ENCODE measurements around the gene C11orf91.
"Not testable (repeated sequence)": the region's sequence is repeated elsewhere in the genome, so short reads cannot be mapped to it uniquely, and the experiment has no call there.

Gene C11orf91

GRCh38 chr11:33721426-33721825 lies 20.8 kb upstream of the C11orf91 start:
- peak; percentile 59 to 77 for DNase-seq

- no peak for DNase-seq
Observed at GRCh38 chr11:33719587-33719986, 19.0 kb upstream of the C11orf91 start.

GRCh38 chr11:33718440-33718839 lies 17.8 kb upstream of the C11orf91 start:
- DNase-seq: no peak

GRCh38 chr11:33716243-33716642 lies 15.6 kb upstream of the C11orf91 start:
- peak; percentile 5 to 47 for DNase-seq

GRCh38 chr11:33713856-33714398 lies 13.3 kb upstream of the C11orf91 start:
- no peak for DNase-seq

GRCh38 chr11:33713151-33713855 lies 12.7 kb upstream of the C11orf91 start:
- DNase-seq: no peak

- DNase-seq: no peak
Observed at GRCh38 chr11:33712436-33712835, 11.8 kb upstream of the C11orf91 start.

GRCh38 chr11:33709466-33709865 lies 8.8 kb upstream of the C11orf91 start:
- DNase-seq: peak in 1 of 2 experiments; percentile 77

- no peak for DNase-seq
Observed at GRCh38 chr11:33708985-33709384, 8.4 kb upstream of the C11orf91 start.

- DNase-seq: not testable (repeated sequence)
Observed at GRCh38 chr11:33707831-33708230, 7.2 kb upstream of the C11orf91 start.

- DNase-seq: peak in 1 of 2 experiments; percentile 18
Observed at GRCh38 chr11:33706966-33707365, 6.3 kb upstream of the C11orf91 start.

GRCh38 chr11:33706546-33706945 lies 5.9 kb upstream of the C11orf91 start:
- DNase-seq: no peak

- DNase-seq: no peak
Observed at GRCh38 chr11:33704240-33705002, 3.8 kb upstream of the C11orf91 start.

GRCh38 chr11:33703788-33704187 lies 3.2 kb upstream of the C11orf91 start:
- DNase-seq: no peak

GRCh38 chr11:33703234-33703633 lies 2.6 kb upstream of the C11orf91 start:
- DNase-seq: no peak

GRCh38 chr11:33701302-33702230 lies 940 bp upstream of the C11orf91 start:
- DNase-seq: peak in 1 of 2 experiments; percentile 16

- DNase-seq: no peak
Observed at GRCh38 chr11:33700063-33700501, 544 bp downstream of the C11orf91 start.

GRCh38 chr11:33699515-33700062 lies 1.0 kb downstream of the C11orf91 start:
- no peak for DNase-seq

- no peak for DNase-seq
Observed at GRCh38 chr11:33698921-33699320, 1.7 kb downstream of the C11orf91 start.

- no peak for DNase-seq
Observed at GRCh38 chr11:33697997-33698396, 2.6 kb downstream of the C11orf91 start.

GRCh38 chr11:33696931-33697638 lies 3.5 kb downstream of the C11orf91 start:
- DNase-seq: peak in 1 of 2 experiments; percentile 71

GRCh38 chr11:33696411-33696810 lies 4.2 kb downstream of the C11orf91 start:
- DNase-seq: no peak
